A673 (cell line): ENCODE data around the gene TLR5. TPM values are rescaled to one million over a fixed set of nuclear protein-coding genes. Genes with fewer than 3 reads are reported as not detected.

Experiments
- BruUV-seq: library from RNA; stranded (reverse); fragments of 400-500 nt; replicated peaks from 2 replicates; lab custom pipeline; 2021; lab: Mats Ljungman, UMichigan
- CTCF ChIA-PET: fragments of 300-600 bp; sonication (Branson Sonifier 250); formaldehyde crosslinking; loops from one replicate; lab custom pipeline; 2022; ENCODE audit warnings: antibody characterized with exemption; lab: Charles Lee
- POLR2A ChIA-PET: fragments of 300-600 bp; sonication (Branson Sonifier 250); formaldehyde crosslinking; loops from one replicate; lab custom pipeline; 2022; ENCODE audit warnings: antibody characterized with exemption; ENCODE audit not compliant: low non-redundant PET; lab: Charles Lee
- DNase-seq: peaks from one replicate; pipeline ENCODE4 v3.0.0-alpha.2; 2015; ENCODE audit warnings: low spot score
- H3K27ac ChIP-seq: fragments of 200-600 bp; sonication (generic); 2 replicates; pipeline ENCODE4 v1.5.1; 2016; ENCODE audit warnings: mixed run types, low read depth, mild to moderate bottlenecking, mixed read lengths, antibody characterized with exemption, low read length; ENCODE audit not compliant: poor library complexity, severe bottlenecking
- H3K27me3 ChIP-seq: fragments of 200-600 bp; sonication (generic); replicated peaks from 2 replicates; pipeline ENCODE4 v1.6.1; 2017; ENCODE audit warnings: mixed run types, low read depth, mild to moderate bottlenecking, mixed read lengths, antibody characterized with exemption, low read length; ENCODE audit not compliant: insufficient read depth, poor library complexity
- H3K36me3 ChIP-seq: fragments of 200-600 bp; sonication (generic); 2 replicates; pipeline ENCODE4 v1.6.1; 2016; ENCODE audit warnings: mixed run types, mild to moderate bottlenecking, mixed read lengths, antibody characterized with exemption, low read length; ENCODE audit not compliant: insufficient read depth, poor library complexity, severe bottlenecking
- H3K4me1 ChIP-seq: fragments of 200-600 bp; sonication (generic); 2 replicates; pipeline ENCODE4 v1.6.1; 2017; ENCODE audit warnings: mixed run types, mild to moderate bottlenecking, mixed read lengths, antibody characterized with exemption, low read length; ENCODE audit not compliant: insufficient read depth, poor library complexity, severe bottlenecking
- H3K4me3 ChIP-seq: fragments of 200-600 bp; sonication (generic); 2 replicates; pipeline ENCODE4 v1.5.1; 2016; ENCODE audit warnings: low read depth, mixed run types, mild to moderate bottlenecking, mixed read lengths, low read length; ENCODE audit not compliant: poor library complexity, severe bottlenecking
- H3K9me3 ChIP-seq: fragments of 200-600 bp; sonication (generic); 2 replicates; pipeline ENCODE4 v1.6.1; 2016; ENCODE audit warnings: mixed run types, low read depth, mild to moderate bottlenecking, mixed read lengths, antibody characterized with exemption, low read length; ENCODE audit not compliant: poor library complexity, severe bottlenecking
- CTCF ChIP-seq: fragments of 300-800, 200-600 bp; sonication (generic); conservative IDR thresholded peaks from 2 replicates; pipeline ENCODE4 v1.5.1; 2017; ENCODE audit warnings: low read depth, mild to moderate bottlenecking, antibody characterized with exemption, low read length, moderate library complexity, mixed read lengths
- EZH2 ChIP-seq: fragments of 200-600 bp; sonication (generic); IDR thresholded peaks from 2 replicates; pipeline ENCODE4 v1.6.1; 2017; ENCODE audit warnings: borderline replicate concordance, low read depth, mild to moderate bottlenecking, mixed read lengths, antibody characterized with exemption, low read length; ENCODE audit not compliant: poor library complexity, severe bottlenecking
- intact Hi-C: fragments of 100-400 bp; cut with micrococcal nuclease; formaldehyde crosslinking; loops from one replicate; pipeline ENCODE4 v1.10.0; 2022; ENCODE audit not compliant: unreplicated experiment
- total RNA-seq: library from RNA; stranded (reverse); gene quantifications from 2 replicates; pipeline ENCODE4 v1.2.3, GENCODE V29; 2021

The TLR5 gene
- total RNA-seq, 1 experiment from 2014 or later, result 0.95 TPM

- Histone ChIP-seq H3K27ac (no peak overlapping the region), H3K27me3 (no peaks in the 10 kb centered on the region), H3K4me1 (no peaks in the 10 kb centered on the region), H3K4me3 (no peak overlapping the region), H3K9me3 (no peaks in the 10 kb centered on the region), H3K36me3 (no peaks in the 10 kb centered on the region)
- no TSS peak for BruUV-seq
- TF ChIP-seq EZH2 (no peak), CTCF (no peak)
- DNase-seq, result no peak
- ChIA-PET CTCF (no interaction called here), POLR2A (no interaction called here)
- intact Hi-C loops, result no loop called here
Measured at GRCh38 chr1:223110952-223111351, 32.1 kb downstream of the TLR5 start.

GRCh38 chr1:223109581-223110026 is 33.4 kb downstream of the TLR5 start:
- intact Hi-C loops, result no loop called here
- BruUV-seq, result no TSS peak
- CTCF ChIA-PET, result no interaction called here

GRCh38 chr1:223106856-223107255 is 36.2 kb downstream of the TLR5 start:
- POLR2A ChIA-PET, result no interaction called here
- Histone ChIP-seq H3K4me3 (no peak overlapping the region), H3K9me3 (no peaks in the 10 kb centered on the region), H3K4me1 (no peaks in the 10 kb centered on the region), H3K27ac (no peak overlapping the region), H3K27me3 (no peaks in the 10 kb centered on the region), H3K36me3 (no peaks in the 10 kb centered on the region)
- no TSS peak for BruUV-seq
- CTCF ChIA-PET, result no interaction called here
- intact Hi-C loops, result no loop called here
- DNase-seq, result no peak
- TF ChIP-seq EZH2 (no peak), CTCF (no peak)

More at GRCh38 chr1:223109581-223110026, 33.4 kb downstream of the TLR5 start:
- Histone ChIP-seq H3K27ac (no peak overlapping the region), H3K36me3 (no peaks in the 10 kb centered on the region), H3K4me3 (no peak overlapping the region), H3K4me1 (no peaks in the 10 kb centered on the region), H3K9me3 (no peaks in the 10 kb centered on the region), H3K27me3 (no peaks in the 10 kb centered on the region)
- TF ChIP-seq EZH2 (no peak), CTCF (no peak)
- POLR2A ChIA-PET, result no interaction called here
- no peak for DNase-seq
